HG03571 (cell line): ENCODE data around the gene KRTAP6-1.

Source experiments
- ATAC-seq: cut with Tn5 transposase; IDR thresholded peaks from one replicate; pipeline ENCODE4 v1.9.1; 2021; ENCODE audit not compliant: unreplicated experiment

The KRTAP6-1 gene

GRCh38 chr21:30579346-30579745 lies 34.4 kb downstream of the KRTAP6-1 start:
- no peak for ATAC-seq

GRCh38 chr21:30577766-30578165 lies 36.0 kb downstream of the KRTAP6-1 start:
- ATAC-seq, result no peak

GRCh38 chr21:30567617-30568016 lies 46.1 kb downstream of the KRTAP6-1 start:
- ATAC-seq, result no peak

- ATAC-seq, result no peak
These were observed 50.1 kb downstream of the KRTAP6-1 start for GRCh38 chr21:30563630-30564029.
